ENCODE measurements around the gene RBM47.
A peak's percentile ranks its signal among the peaks of the same experiment; 100 is the strongest.

RBM47 gene

DNA sequence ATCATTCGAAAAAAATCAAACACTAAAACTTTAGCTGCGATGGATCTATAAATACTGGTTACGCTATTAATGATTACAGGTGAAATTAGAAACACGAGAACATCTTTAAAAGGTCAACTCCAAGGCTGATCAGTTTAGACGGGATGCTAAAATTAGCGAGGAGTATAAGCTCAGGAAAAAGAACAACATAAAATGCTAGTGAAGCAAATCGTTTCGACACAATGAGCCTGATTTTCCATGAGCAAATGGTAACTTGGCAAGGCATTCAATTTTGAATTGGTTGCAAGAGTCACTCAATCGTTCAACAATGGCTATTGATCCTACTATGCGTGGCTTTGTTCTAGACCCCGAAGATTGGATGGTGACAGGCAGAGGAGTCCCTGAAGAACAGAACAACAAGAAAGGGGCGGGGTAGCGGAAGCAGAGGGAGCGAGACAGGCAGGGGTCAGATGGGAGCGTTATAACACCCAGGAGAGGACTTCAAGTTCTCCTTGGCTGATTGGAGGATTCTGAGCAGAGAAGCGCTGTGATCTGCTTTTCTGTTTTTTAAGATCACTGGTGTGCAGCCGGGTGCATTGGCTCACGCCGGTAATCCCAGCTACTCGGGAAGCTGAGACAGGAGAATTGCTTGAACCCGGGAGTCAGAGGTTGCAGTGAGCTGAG, 146.5 kb downstream of the RBM47 start:
- H3K4me3 Mint-ChIP-seq = no peak overlapping the region
- no peak for DNase-seq (ENCODE audit: low spot score)
- peaks cover 8% of the 10 kb centered on the region for H3K36me3 Mint-ChIP-seq (ENCODE audit: low read depth)
- no peak overlapping the region for H3K27ac Mint-ChIP-seq
- H3K27me3 Mint-ChIP-seq (ENCODE audit: low read depth) = peaks cover 6% of the 10 kb centered on the region
- peaks cover 5% of the 10 kb centered on the region for H3K4me1 Mint-ChIP-seq (ENCODE audit: low read depth)
- H3K9me3 Mint-ChIP-seq = peaks cover 10% of the 10 kb centered on the region

DNA sequence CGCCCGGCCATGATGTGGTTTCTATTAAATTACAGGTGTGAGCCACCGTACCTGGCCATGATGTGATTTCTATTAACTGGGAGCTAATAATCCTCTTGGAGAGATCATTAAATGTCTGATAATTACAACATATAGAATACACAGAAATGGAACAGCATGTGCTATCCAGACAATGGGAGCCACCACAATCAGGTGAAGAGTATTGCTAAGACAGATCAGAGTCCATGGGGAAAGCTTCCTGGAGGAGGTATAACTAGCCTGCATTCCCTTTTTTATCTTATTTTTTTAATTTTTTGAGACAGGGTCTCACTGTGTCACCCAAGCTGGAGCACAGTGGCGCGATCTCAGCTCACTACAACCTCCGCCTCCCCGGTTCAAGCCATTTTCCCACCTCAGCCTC, 147.7 kb downstream of the RBM47 start:
- Mint-ChIP-seq H3K27me3 (ENCODE audit: low read depth) (peaks cover 6% of the 10 kb centered on the region), H3K4me3 (no peak overlapping the region), H3K36me3 (ENCODE audit: low read depth) (peaks cover 8% of the 10 kb centered on the region), H3K27ac (no peak overlapping the region), H3K4me1 (ENCODE audit: low read depth) (peaks cover 5% of the 10 kb centered on the region), H3K9me3 (peaks cover 10% of the 10 kb centered on the region)
- no peak for DNase-seq (ENCODE audit: low spot score)

DNA sequence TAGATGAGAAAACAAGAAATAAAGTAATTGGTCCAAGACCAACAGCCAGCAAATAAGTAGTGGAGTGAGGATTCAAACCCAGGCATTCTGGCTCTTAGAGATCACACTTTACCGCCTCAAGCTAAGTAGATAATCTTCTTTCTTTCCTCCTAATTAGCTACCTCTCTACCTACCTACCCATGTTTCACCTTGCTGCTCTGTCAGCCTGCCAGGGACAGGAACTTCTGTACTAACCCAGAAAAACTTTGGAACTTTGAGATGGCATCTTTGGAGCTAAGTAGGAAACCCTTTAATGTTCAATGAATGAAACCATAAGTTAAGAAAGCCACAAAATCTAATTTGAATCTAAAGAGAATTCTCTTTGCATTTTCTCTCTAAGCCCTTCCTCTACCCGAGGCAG, 149.4 kb downstream of the RBM47 start:
- H3K4me3 Mint-ChIP-seq = no peak overlapping the region
- H3K36me3 Mint-ChIP-seq (ENCODE audit: low read depth) = peaks cover 3% of the 10 kb centered on the region
- peaks cover 6% of the 10 kb centered on the region for H3K27me3 Mint-ChIP-seq (ENCODE audit: low read depth)
- peaks cover 11% of the 10 kb centered on the region for H3K4me1 Mint-ChIP-seq (ENCODE audit: low read depth)
- H3K27ac Mint-ChIP-seq = no peak overlapping the region
- no peak for DNase-seq (ENCODE audit: low spot score)
- H3K9me3 Mint-ChIP-seq = no peaks in the 10 kb centered on the region

DNA sequence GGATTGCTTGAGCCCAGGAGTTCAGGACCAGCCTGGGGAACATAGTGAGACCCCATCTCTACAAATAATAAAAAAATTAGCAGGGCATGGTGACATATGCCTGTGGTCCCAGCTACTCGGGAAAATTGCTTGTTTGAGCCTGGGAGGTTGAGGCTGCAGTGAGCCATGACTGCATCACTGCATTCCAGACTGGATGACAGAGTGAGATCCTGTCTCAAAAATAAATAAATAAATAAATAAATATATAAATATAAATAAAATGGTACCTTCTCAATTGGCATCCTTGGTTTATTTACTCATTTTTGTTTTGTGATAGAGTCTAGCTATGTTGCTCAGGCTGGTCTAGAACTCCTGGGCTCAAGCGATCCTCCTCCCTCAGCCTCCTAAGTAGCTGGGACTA, 150.3 kb downstream of the RBM47 start:
- DNase-seq (ENCODE audit: low spot score) = no peak
- peaks cover 3% of the 10 kb centered on the region for H3K36me3 Mint-ChIP-seq (ENCODE audit: low read depth)
- no peaks in the 10 kb centered on the region for H3K9me3 Mint-ChIP-seq
- H3K27ac Mint-ChIP-seq = no peak overlapping the region
- H3K4me1 Mint-ChIP-seq (ENCODE audit: low read depth) = peaks cover 14% of the 10 kb centered on the region
- H3K4me3 Mint-ChIP-seq = no peak overlapping the region
- peaks cover 3% of the 10 kb centered on the region for H3K27me3 Mint-ChIP-seq (ENCODE audit: low read depth)

GRCh38 chr4:40475609-40476008, 154.1 kb downstream of the RBM47 start:
- Mint-ChIP-seq H3K36me3 (ENCODE audit: low read depth) (peaks cover 3% of the 10 kb centered on the region), H3K4me1 (ENCODE audit: low read depth) (peaks cover 32% of the 10 kb centered on the region), H3K9me3 (no peaks in the 10 kb centered on the region), H3K27ac (no peak overlapping the region), H3K27me3 (ENCODE audit: low read depth) (no peaks in the 10 kb centered on the region), H3K4me3 (no peak overlapping the region)
- no peak for DNase-seq (ENCODE audit: low spot score)

DNA sequence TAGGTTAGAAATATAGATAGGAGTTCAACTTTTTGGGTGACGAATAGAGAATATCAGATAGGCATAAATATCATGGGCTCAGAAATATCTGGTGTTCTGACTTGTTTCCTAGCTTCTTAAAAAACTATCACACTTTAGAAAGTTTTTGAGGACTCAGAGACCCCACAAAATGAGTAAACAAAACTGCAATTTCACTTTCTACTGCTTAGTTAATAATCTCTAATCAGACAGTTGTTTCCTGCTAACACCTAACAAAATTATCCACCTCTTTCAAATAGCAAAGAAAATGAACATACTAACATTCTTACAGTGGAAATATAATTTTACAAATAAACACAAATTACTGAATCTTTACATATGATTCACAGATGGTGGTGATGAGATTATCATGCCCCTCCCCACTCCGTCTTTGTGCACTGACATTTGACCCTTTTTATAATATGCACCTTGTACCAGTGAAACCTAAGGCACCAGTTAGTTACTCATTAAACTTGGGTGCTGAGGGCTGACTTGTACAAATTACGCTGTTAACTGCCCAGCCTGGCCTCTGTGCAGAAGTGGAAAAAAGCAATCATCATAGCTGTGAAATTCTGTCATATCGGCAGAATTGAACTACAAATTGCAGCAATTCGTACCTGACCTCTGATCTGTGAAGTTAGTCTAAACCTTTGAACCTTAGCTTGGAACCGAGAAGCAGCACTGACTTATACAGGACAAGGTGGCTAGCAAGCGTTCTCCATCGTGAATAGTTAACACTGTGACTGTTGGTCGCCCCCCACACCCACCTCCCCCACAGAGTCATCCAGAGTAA, 155.9 kb downstream of the RBM47 start:
- H3K27me3 Mint-ChIP-seq (ENCODE audit: low read depth) = no peaks in the 10 kb centered on the region
- H3K27ac Mint-ChIP-seq = no peak overlapping the region
- H3K36me3 Mint-ChIP-seq (ENCODE audit: low read depth) = peaks cover 3% of the 10 kb centered on the region
- H3K9me3 Mint-ChIP-seq = no peaks in the 10 kb centered on the region
- H3K4me3 Mint-ChIP-seq = no peak overlapping the region
- DNase-seq (ENCODE audit: low spot score) = no peak
- H3K4me1 Mint-ChIP-seq (ENCODE audit: low read depth) = peaks cover 31% of the 10 kb centered on the region

DNA sequence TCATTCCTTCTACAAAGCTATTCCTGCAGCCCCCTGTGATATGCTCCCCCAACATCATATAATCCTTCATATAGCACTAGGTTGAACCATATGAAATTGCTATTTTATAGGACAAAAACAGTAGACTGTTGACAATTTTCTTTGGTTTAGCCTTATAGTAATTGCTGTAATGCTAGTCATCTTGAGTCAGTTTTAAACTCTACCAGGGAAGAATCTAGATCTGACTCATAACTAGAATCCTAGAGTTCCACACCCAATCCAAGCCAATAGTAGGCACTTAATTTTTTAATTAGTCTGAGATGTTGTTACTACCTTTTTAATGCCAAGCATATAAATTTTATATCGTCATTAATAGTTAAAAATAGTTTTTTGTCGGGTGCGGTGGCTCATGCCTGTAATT, 157.7 kb downstream of the RBM47 start:
- peaks cover 36% of the 10 kb centered on the region for H3K4me1 Mint-ChIP-seq (ENCODE audit: low read depth)
- H3K27ac Mint-ChIP-seq = peak overlapping the region; percentile 28
- H3K9me3 Mint-ChIP-seq = no peaks in the 10 kb centered on the region
- no peak overlapping the region for H3K4me3 Mint-ChIP-seq
- H3K36me3 Mint-ChIP-seq (ENCODE audit: low read depth) = peaks cover 6% of the 10 kb centered on the region
- H3K27me3 Mint-ChIP-seq (ENCODE audit: low read depth) = no peaks in the 10 kb centered on the region
- no peak for DNase-seq (ENCODE audit: low spot score)

- Mint-ChIP-seq H3K27me3 (ENCODE audit: low read depth) (no peaks in the 10 kb centered on the region), H3K4me1 (ENCODE audit: low read depth) (peaks cover 32% of the 10 kb centered on the region), H3K27ac (peak overlapping the region; percentile 47), H3K4me3 (no peak overlapping the region), H3K9me3 (no peaks in the 10 kb centered on the region), H3K36me3 (ENCODE audit: low read depth) (peaks cover 11% of the 10 kb centered on the region)
- DNase-seq (ENCODE audit: low spot score) = no peak
Observed at GRCh38 chr4:40466789-40467188, 162.9 kb downstream of the RBM47 start.

DNA sequence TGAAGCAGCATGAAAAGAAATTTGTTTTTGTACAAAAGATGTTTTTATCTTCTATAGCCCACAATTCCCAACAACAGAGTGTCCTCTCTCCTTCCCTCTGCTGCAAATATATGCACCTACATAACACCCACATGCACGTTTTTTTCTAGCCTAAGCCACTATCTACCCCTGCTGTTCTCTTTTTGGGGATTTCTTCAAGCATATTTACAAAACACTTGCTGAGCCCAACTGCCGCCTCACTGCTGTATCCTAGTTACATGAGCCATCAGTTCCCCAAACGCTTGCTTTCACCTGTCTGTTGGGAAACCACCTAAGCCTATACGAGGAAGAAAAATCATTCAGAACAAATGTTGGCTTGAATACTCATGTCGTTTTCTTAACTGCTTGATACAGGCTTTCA, 167.3 kb downstream of the RBM47 start:
- Mint-ChIP-seq H3K27me3 (ENCODE audit: low read depth) (no peaks in the 10 kb centered on the region), H3K4me3 (no peak overlapping the region), H3K9me3 (no peaks in the 10 kb centered on the region), H3K4me1 (ENCODE audit: low read depth) (peaks cover 27% of the 10 kb centered on the region), H3K27ac (peak overlapping the region; percentile 58), H3K36me3 (ENCODE audit: low read depth) (peaks cover 9% of the 10 kb centered on the region)
- no peak for DNase-seq (ENCODE audit: low spot score)

- Mint-ChIP-seq H3K36me3 (ENCODE audit: low read depth) (peaks cover 8% of the 10 kb centered on the region), H3K27ac (no peak overlapping the region), H3K4me3 (no peak overlapping the region), H3K27me3 (ENCODE audit: low read depth) (no peaks in the 10 kb centered on the region), H3K4me1 (ENCODE audit: low read depth) (peaks cover 25% of the 10 kb centered on the region), H3K9me3 (no peaks in the 10 kb centered on the region)
- DNase-seq (ENCODE audit: low spot score) = no peak
Observed at GRCh38 chr4:40461879-40462278, 167.8 kb downstream of the RBM47 start.

DNA sequence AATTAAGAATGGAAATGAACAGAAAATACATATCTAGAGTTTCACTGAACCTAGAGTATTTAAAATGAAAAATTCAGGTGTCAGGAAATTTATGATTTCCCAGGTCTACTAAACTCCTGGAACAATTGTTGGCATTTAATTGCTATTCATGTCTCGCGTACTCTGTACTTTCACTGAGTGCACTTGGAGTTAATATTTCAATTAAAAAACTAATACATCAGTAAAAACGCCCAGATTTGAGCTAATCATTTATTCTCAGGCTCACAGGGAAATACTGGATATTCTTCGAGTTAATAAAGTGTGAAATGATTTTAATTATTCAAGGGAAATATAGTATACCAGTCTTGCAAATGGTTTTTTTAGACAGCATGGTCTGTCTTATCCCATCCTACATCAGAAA, 168.6 kb downstream of the RBM47 start:
- no peak overlapping the region for H3K27ac Mint-ChIP-seq

DNA sequence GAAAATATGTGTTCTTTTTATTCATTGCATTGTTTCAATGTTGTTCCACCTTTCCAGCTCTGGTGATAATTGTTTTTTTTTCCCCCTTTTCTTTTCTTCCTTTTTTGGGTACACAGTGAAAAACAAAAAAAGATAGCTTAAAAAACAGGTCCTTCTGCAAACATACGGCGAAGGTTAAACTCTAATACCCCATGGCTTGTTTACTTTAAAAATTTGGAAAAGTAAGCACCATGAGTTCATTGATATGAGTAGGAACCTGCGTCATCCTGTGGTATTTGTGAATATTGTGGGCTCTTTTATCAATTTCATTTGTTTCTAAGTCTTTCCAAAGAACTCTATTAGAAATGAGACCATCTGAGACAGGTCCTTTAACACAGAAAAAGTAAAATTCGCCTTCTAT, 171.0 kb downstream of the RBM47 start:
- Mint-ChIP-seq H3K4me3 (no peak overlapping the region), H3K4me1 (ENCODE audit: low read depth) (peaks cover 15% of the 10 kb centered on the region), H3K27ac (no peak overlapping the region), H3K36me3 (ENCODE audit: low read depth) (no peaks in the 10 kb centered on the region), H3K27me3 (ENCODE audit: low read depth) (no peaks in the 10 kb centered on the region), H3K9me3 (no peaks in the 10 kb centered on the region)
- DNase-seq (ENCODE audit: low spot score) = no peak

More for the DNA sequence above, 168.6 kb downstream of the RBM47 start:
- Mint-ChIP-seq H3K9me3 (no peaks in the 10 kb centered on the region), H3K27me3 (ENCODE audit: low read depth) (no peaks in the 10 kb centered on the region), H3K4me3 (no peak overlapping the region), H3K36me3 (ENCODE audit: low read depth) (peaks cover 7% of the 10 kb centered on the region), H3K4me1 (ENCODE audit: low read depth) (peaks cover 20% of the 10 kb centered on the region)
- no peak for DNase-seq (ENCODE audit: low spot score)

- H3K36me3 Mint-ChIP-seq (ENCODE audit: low read depth) = no peaks in the 10 kb centered on the region
Observed at GRCh38 chr4:40458109-40458508, 171.6 kb downstream of the RBM47 start.

GRCh38 chr4:40455340-40455902, 174.2 kb downstream of the RBM47 start:
- DNase-seq (ENCODE audit: low spot score) = no peak
- Mint-ChIP-seq H3K36me3 (ENCODE audit: low read depth) (no peaks in the 10 kb centered on the region), H3K27me3 (ENCODE audit: low read depth) (no peaks in the 10 kb centered on the region), H3K27ac (no peak overlapping the region), H3K4me3 (no peak overlapping the region), H3K9me3 (no peaks in the 10 kb centered on the region), H3K4me1 (ENCODE audit: low read depth) (peaks cover 20% of the 10 kb centered on the region)

More at GRCh38 chr4:40458109-40458508, 171.6 kb downstream of the RBM47 start:
- no peak overlapping the region for H3K4me3 Mint-ChIP-seq
- H3K27me3 Mint-ChIP-seq (ENCODE audit: low read depth) = no peaks in the 10 kb centered on the region
- DNase-seq (ENCODE audit: low spot score) = no peak
- H3K4me1 Mint-ChIP-seq (ENCODE audit: low read depth) = peaks cover 17% of the 10 kb centered on the region
- no peak overlapping the region for H3K27ac Mint-ChIP-seq
- H3K9me3 Mint-ChIP-seq = no peaks in the 10 kb centered on the region
